ENCODE data around the gene PPP1R14C. TPM values are rescaled to one million over a fixed set of nuclear protein-coding genes. Genes with fewer than 3 reads are reported as not detected.

PPP1R14C gene
- total RNA-seq, 1 experiment from 2014 or later = 2.5 TPM

- no peaks in the 10 kb centered on the region for H3K27me3 ChIP-seq (replicated peaks; ENCODE audit: control insufficient read depth, insufficient read depth, low read length)
- no TSS peak for BruUV-seq (replicated peaks)
- peaks cover 2% of the 10 kb centered on the region; the same call in 1 of the 2 replicates for H3K9me3 ChIP-seq
- DNase-seq = no peak
- H3K4me1 ChIP-seq = peaks cover 35% of the 10 kb centered on the region
- POLR2A ChIA-PET = no interaction called here
- H3K36me3 ChIP-seq (ENCODE audit: control insufficient read depth, insufficient read depth, low read length) = no peaks in the 10 kb centered on the region
- intact Hi-C loops (cut with micrococcal nuclease; ENCODE audit: unreplicated experiment) = no loop called here
- H3K4me3 ChIP-seq (ENCODE audit: low read depth, low read length) = no peak overlapping the region
- CTCF ChIA-PET = interaction anchor here (1.1 kb wide), 1 partner anchor 17 kb away, joined by 3 read pairs; no protein-coding TSS in a partner anchor
- H3K9me3 Mint-ChIP-seq (ENCODE audit: unreplicated experiment) = no peaks in the 10 kb centered on the region
- H3K27ac Mint-ChIP-seq (ENCODE audit: unreplicated experiment) = no peak overlapping the region
- H3K27me3 Mint-ChIP-seq (ENCODE audit: insufficient read depth, unreplicated experiment) = no peaks in the 10 kb centered on the region
- H3K4me1 Mint-ChIP-seq (ENCODE audit: low read depth, unreplicated experiment) = peaks cover 30% of the 10 kb centered on the region
- H3K36me3 Mint-ChIP-seq (ENCODE audit: insufficient read depth, unreplicated experiment) = peaks cover 10% of the 10 kb centered on the region
- no peak for TF ChIP-seq CTCF (IDR thresholded peaks at IDR 0.05; ENCODE audit: insufficient read depth in 1 of 2, low read depth in 1 of 2, low read length in 1 of 2, severe bottlenecking in 1 of 2, unreplicated experiment in 1 of 2)
- no peak overlapping the region for H3K4me3 Mint-ChIP-seq (ENCODE audit: unreplicated experiment)
Measured at GRCh38 chr6:150196942-150197745, 54.3 kb downstream of the PPP1R14C start.

GRCh38 chr6:150198532-150198931 lies 55.7 kb downstream of the PPP1R14C start:
- BruUV-seq (replicated peaks) = no TSS peak
- no peaks in the 10 kb centered on the region for H3K36me3 ChIP-seq (ENCODE audit: control insufficient read depth, insufficient read depth, low read length)
- H3K36me3 Mint-ChIP-seq (ENCODE audit: insufficient read depth, unreplicated experiment) = peaks cover 10% of the 10 kb centered on the region
- no peak for DNase-seq
- peaks cover 34% of the 10 kb centered on the region for H3K4me1 Mint-ChIP-seq (ENCODE audit: low read depth, unreplicated experiment)
- no peaks in the 10 kb centered on the region for H3K9me3 Mint-ChIP-seq (ENCODE audit: unreplicated experiment)
- ChIA-PET CTCF (no interaction called here), POLR2A (no interaction called here)
- H3K27ac Mint-ChIP-seq (ENCODE audit: unreplicated experiment) = peak overlapping the region; percentile 13
- H3K27me3 Mint-ChIP-seq (ENCODE audit: insufficient read depth, unreplicated experiment) = no peaks in the 10 kb centered on the region
- intact Hi-C loops (cut with micrococcal nuclease; ENCODE audit: unreplicated experiment) = no loop called here
- peaks cover 46% of the 10 kb centered on the region for H3K4me1 ChIP-seq
- H3K9me3 ChIP-seq = no peaks in the 10 kb centered on the region
- no peaks in the 10 kb centered on the region for H3K27me3 ChIP-seq (replicated peaks; ENCODE audit: control insufficient read depth, insufficient read depth, low read length)
- H3K4me3 ChIP-seq (ENCODE audit: low read depth, low read length) = no peak overlapping the region
- no peak overlapping the region for H3K4me3 Mint-ChIP-seq (ENCODE audit: unreplicated experiment)
- TF ChIP-seq CTCF (IDR thresholded peaks at IDR 0.05; ENCODE audit: insufficient read depth in 1 of 2, low read depth in 1 of 2, low read length in 1 of 2, severe bottlenecking in 1 of 2, unreplicated experiment in 1 of 2) = no peak

GRCh38 chr6:150199241-150199640 lies 56.4 kb downstream of the PPP1R14C start:
- H3K4me1 ChIP-seq = peaks cover 46% of the 10 kb centered on the region
- Mint-ChIP-seq H3K27me3 (ENCODE audit: insufficient read depth, unreplicated experiment) (no peaks in the 10 kb centered on the region), H3K27ac (ENCODE audit: unreplicated experiment) (peak overlapping the region; percentile 13), H3K36me3 (ENCODE audit: insufficient read depth, unreplicated experiment) (peaks cover 10% of the 10 kb centered on the region), H3K4me3 (ENCODE audit: unreplicated experiment) (no peak overlapping the region), H3K4me1 (ENCODE audit: low read depth, unreplicated experiment) (peaks cover 34% of the 10 kb centered on the region), H3K9me3 (ENCODE audit: unreplicated experiment) (no peaks in the 10 kb centered on the region)
- H3K27me3 ChIP-seq (replicated peaks; ENCODE audit: control insufficient read depth, insufficient read depth, low read length) = no peaks in the 10 kb centered on the region
- H3K4me3 ChIP-seq (ENCODE audit: low read depth, low read length) = no peak overlapping the region
- no TSS peak for BruUV-seq (replicated peaks)
- ChIA-PET CTCF (no interaction called here), POLR2A (no interaction called here)
- no peaks in the 10 kb centered on the region for H3K9me3 ChIP-seq
- intact Hi-C loops (cut with micrococcal nuclease; ENCODE audit: unreplicated experiment) = no loop called here
- no peak for TF ChIP-seq CTCF (IDR thresholded peaks at IDR 0.05; ENCODE audit: insufficient read depth in 1 of 2, low read depth in 1 of 2, low read length in 1 of 2, severe bottlenecking in 1 of 2, unreplicated experiment in 1 of 2)
- DNase-seq = no peak
- no peaks in the 10 kb centered on the region for H3K36me3 ChIP-seq (ENCODE audit: control insufficient read depth, insufficient read depth, low read length)

Measured in Caco-2 (cell line).